Measurements from ENCODE around the gene MAPKBP1.

The MAPKBP1 gene

DNA sequence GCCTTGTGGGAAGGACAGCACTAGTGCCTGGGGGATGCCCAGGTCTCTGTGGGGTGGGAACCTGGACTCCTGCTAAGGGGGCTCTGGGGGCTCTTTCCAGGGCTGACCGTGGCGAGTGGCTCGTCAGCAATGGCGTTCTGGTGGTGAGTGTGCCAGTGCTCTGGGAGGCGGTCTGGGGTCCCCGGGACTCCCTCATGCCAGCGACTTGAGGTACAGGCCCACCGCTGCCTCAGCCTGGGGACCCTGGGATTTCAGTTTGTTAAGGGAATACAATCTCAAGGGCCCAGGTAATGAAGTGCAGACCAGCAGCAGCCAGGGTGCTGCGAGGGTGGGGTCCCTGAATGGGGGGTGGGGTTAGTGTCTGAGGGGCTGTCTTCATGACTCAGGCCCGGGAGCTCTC, 66.8 kb downstream of the MAPKBP1 start:
- POLR2A ChIA-PET = no interaction called here
- CTCF ChIA-PET = no interaction called here
- no peak for DNase-seq (ENCODE audit: extremely low spot score)
- no peak for TF ChIP-seq TARDBP (IDR thresholded peaks at IDR 0.05)
- no peak for TF ChIP-seq ARNT (IDR thresholded peaks at IDR 0.05)
- TF ChIP-seq BHLHE40 (IDR thresholded peaks at IDR 0.05; ENCODE audit: borderline replicate concordance) = no peak
- TF ChIP-seq ELF4 (IDR thresholded peaks at IDR 0.05) = no peak
- TF ChIP-seq SUZ12 (IDR thresholded peaks at IDR 0.05) = no peak
- no peak for TF ChIP-seq PKNOX1 (IDR thresholded peaks at IDR 0.05)
- no peak for TF ChIP-seq SP1 (IDR thresholded peaks at IDR 0.05)
- no peak for TF ChIP-seq NFRKB (IDR thresholded peaks at IDR 0.05)
- TF ChIP-seq LEF1 (IDR thresholded peaks at IDR 0.05; ENCODE audit: borderline replicate concordance) = no peak

DNA sequence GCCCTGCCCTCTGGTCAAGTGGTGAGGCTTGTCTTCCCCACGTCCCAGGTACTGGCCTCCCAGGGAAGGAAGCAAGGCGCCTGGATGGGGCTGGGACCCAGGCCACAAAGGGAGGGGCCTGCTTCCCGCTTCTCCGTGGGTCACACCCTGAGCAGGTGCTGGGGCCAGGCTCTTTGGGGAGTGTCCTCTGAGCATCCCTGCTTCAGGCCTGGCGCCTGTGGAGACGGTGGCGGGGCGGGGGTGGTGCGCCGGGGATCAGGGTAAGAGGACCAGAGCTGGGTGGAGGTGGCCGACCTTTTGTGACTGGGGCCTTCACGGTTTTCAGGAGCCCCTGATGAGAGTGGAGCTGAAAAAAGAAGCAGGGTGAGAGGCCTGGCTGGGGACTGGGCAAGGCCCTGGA, 67.9 kb downstream of the MAPKBP1 start:
- CTCF ChIA-PET = no interaction called here
- POLR2A ChIA-PET = no interaction called here
- no peak for DNase-seq (ENCODE audit: extremely low spot score)
- TF ChIP-seq FOXK2 (IDR thresholded peaks at IDR 0.05) (no peak), PKNOX1 (IDR thresholded peaks at IDR 0.05) (no peak), FOXA1 (IDR thresholded peaks at IDR 0.05) (no peak), SUZ12 (IDR thresholded peaks at IDR 0.05) (no peak), TARDBP (IDR thresholded peaks at IDR 0.05) (no peak), FOXM1 (IDR thresholded peaks at IDR 0.05; ENCODE audit: borderline replicate concordance) (no peak), NFRKB (IDR thresholded peaks at IDR 0.05) (no peak), LEF1 (IDR thresholded peaks at IDR 0.05; ENCODE audit: borderline replicate concordance) (no peak), BHLHE40 (IDR thresholded peaks at IDR 0.05; ENCODE audit: borderline replicate concordance) (no peak), ELF4 (IDR thresholded peaks at IDR 0.05) (no peak), CTBP1 (IDR thresholded peaks at IDR 0.05; ENCODE audit: borderline replicate concordance) (no peak), ZNF384 (IDR thresholded peaks at IDR 0.05) (no peak), HDGF (IDR thresholded peaks at IDR 0.05; ENCODE audit: borderline replicate concordance) (no peak), L3MBTL2 (conservative IDR thresholded peaks at IDR 0.05) (no peak)

DNA sequence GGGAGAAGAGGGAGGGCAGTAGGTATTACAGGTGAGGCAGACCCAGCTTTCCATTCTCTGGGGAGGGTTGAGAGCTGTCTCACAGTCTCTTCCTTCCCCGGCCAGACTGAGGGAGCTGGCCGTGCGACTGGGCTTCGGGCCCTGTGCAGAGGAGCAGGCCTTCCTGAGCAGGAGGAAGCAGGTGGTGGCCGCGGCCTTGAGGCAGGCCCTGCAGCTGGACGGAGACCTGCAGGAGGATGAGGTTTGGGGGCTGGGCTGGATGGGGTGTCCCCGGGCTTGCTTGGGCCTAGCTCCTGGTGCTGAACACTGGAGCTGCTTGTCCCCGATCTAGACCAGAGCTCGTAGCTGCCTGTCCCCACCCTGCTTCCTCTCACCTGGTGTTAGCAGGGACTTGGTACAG, 69.3 kb downstream of the MAPKBP1 start:
- ChIA-PET POLR2A (no interaction called here), CTCF (no interaction called here)
- DNase-seq (ENCODE audit: extremely low spot score) = no peak
- TF ChIP-seq CTBP1 (IDR thresholded peaks at IDR 0.05; ENCODE audit: borderline replicate concordance) (no peak), HDGF (IDR thresholded peaks at IDR 0.05; ENCODE audit: borderline replicate concordance) (no peak), PKNOX1 (IDR thresholded peaks at IDR 0.05) (no peak), L3MBTL2 (conservative IDR thresholded peaks at IDR 0.05) (no peak), FOXM1 (IDR thresholded peaks at IDR 0.05; ENCODE audit: borderline replicate concordance) (no peak), ARNT (IDR thresholded peaks at IDR 0.05) (no peak), LEF1 (IDR thresholded peaks at IDR 0.05; ENCODE audit: borderline replicate concordance) (no peak), NFRKB (IDR thresholded peaks at IDR 0.05) (no peak), TARDBP (IDR thresholded peaks at IDR 0.05) (no peak), FOXK2 (IDR thresholded peaks at IDR 0.05) (no peak), ZNF384 (IDR thresholded peaks at IDR 0.05) (no peak), SP1 (IDR thresholded peaks at IDR 0.05) (no peak), FOXA1 (IDR thresholded peaks at IDR 0.05) (no peak), ELF4 (IDR thresholded peaks at IDR 0.05) (no peak), BHLHE40 (IDR thresholded peaks at IDR 0.05; ENCODE audit: borderline replicate concordance) (no peak), SUZ12 (IDR thresholded peaks at IDR 0.05) (no peak)

DNA sequence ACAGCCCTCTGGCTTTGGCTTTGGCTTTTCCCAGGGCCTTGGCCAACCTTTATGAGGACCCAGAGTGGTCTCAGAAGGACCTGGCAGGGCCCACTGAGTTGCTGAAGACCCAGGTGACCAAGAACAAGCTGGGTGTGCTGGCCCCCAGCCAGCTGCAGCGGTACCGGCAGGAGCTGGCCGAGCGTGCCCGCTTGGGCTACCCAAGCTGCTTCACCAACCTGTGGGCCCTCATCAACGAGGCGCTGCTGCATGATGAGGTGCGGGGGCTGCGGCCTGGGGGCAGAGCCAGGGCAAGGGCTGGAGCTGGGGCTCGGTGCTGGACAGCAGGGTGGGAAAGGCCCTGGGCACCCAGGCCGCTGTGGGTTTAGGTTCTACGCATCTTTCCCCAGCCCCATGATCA, 70.5 kb downstream of the MAPKBP1 start:
- POLR2A ChIA-PET = no interaction called here
- DNase-seq (ENCODE audit: extremely low spot score) = no peak
- CTCF ChIA-PET = no interaction called here
- TF ChIP-seq HDGF (IDR thresholded peaks at IDR 0.05; ENCODE audit: borderline replicate concordance) = no peak
- TF ChIP-seq SUZ12 (IDR thresholded peaks at IDR 0.05) = no peak
- no peak for TF ChIP-seq ELF4 (IDR thresholded peaks at IDR 0.05)
- no peak for TF ChIP-seq NFRKB (IDR thresholded peaks at IDR 0.05)
- no peak for TF ChIP-seq CTBP1 (IDR thresholded peaks at IDR 0.05; ENCODE audit: borderline replicate concordance)
- no peak for TF ChIP-seq FOXA1 (IDR thresholded peaks at IDR 0.05)
- no peak for TF ChIP-seq TARDBP (IDR thresholded peaks at IDR 0.05)
- TF ChIP-seq L3MBTL2 (conservative IDR thresholded peaks at IDR 0.05) = no peak
- no peak for TF ChIP-seq PKNOX1 (IDR thresholded peaks at IDR 0.05)
- TF ChIP-seq ARNT (IDR thresholded peaks at IDR 0.05) = no peak
- TF ChIP-seq ZNF384 (IDR thresholded peaks at IDR 0.05) = no peak
- no peak for TF ChIP-seq BHLHE40 (IDR thresholded peaks at IDR 0.05; ENCODE audit: borderline replicate concordance)
- no peak for TF ChIP-seq FOXM1 (IDR thresholded peaks at IDR 0.05; ENCODE audit: borderline replicate concordance)
- no peak for TF ChIP-seq SP1 (IDR thresholded peaks at IDR 0.05)
- no peak for TF ChIP-seq LEF1 (IDR thresholded peaks at IDR 0.05; ENCODE audit: borderline replicate concordance)
- no peak for TF ChIP-seq FOXK2 (IDR thresholded peaks at IDR 0.05)

GRCh38 chr15:41847206-41847605, 72.9 kb downstream of the MAPKBP1 start:
- no peak for DNase-seq (ENCODE audit: extremely low spot score)
- TF ChIP-seq SP1 (IDR thresholded peaks at IDR 0.05) = no peak
- no peak for TF ChIP-seq FOXK2 (IDR thresholded peaks at IDR 0.05)
- TF ChIP-seq SUZ12 (IDR thresholded peaks at IDR 0.05) = no peak
- TF ChIP-seq NFRKB (IDR thresholded peaks at IDR 0.05) = no peak
- TF ChIP-seq L3MBTL2 (conservative IDR thresholded peaks at IDR 0.05) = no peak
- TF ChIP-seq LEF1 (IDR thresholded peaks at IDR 0.05; ENCODE audit: borderline replicate concordance) = no peak
- no peak for TF ChIP-seq FOXM1 (IDR thresholded peaks at IDR 0.05; ENCODE audit: borderline replicate concordance)
- TF ChIP-seq ELF4 (IDR thresholded peaks at IDR 0.05) = no peak
- no peak for TF ChIP-seq BHLHE40 (IDR thresholded peaks at IDR 0.05; ENCODE audit: borderline replicate concordance)
- TF ChIP-seq CTBP1 (IDR thresholded peaks at IDR 0.05; ENCODE audit: borderline replicate concordance) = no peak
- no peak for TF ChIP-seq ARNT (IDR thresholded peaks at IDR 0.05)
- TF ChIP-seq PKNOX1 (IDR thresholded peaks at IDR 0.05) = no peak
- TF ChIP-seq FOXA1 (IDR thresholded peaks at IDR 0.05) = no peak
- no peak for TF ChIP-seq ZNF384 (IDR thresholded peaks at IDR 0.05)
- ChIA-PET CTCF (no interaction called here), POLR2A (no interaction called here)

All from HEK293T (cell line).